GM12875 (cell line): ENCODE measurements around the gene B4GALT3.

Experiments used
- H3K4me3 ChIP-seq: one replicate; pipeline ENCODE4 v1.5.1; 2011; ENCODE audit warnings: low read depth, low read length, control low read depth
- CTCF ChIP-seq: IDR thresholded peaks from 2 replicates; pipeline ENCODE4 v1.5.1; 2011; ENCODE audit warnings: low read depth, mild to moderate bottlenecking, control low read depth, inconsistent platforms, low read length, moderate library complexity, borderline replicate concordance; ENCODE audit not compliant: insufficient read depth

The B4GALT3 gene

GRCh38 chr1:161145832-161146231, 31.5 kb downstream of the B4GALT3 start:
- no peak overlapping the region for H3K4me3 ChIP-seq
- TF ChIP-seq CTCF = no peak

DNA sequence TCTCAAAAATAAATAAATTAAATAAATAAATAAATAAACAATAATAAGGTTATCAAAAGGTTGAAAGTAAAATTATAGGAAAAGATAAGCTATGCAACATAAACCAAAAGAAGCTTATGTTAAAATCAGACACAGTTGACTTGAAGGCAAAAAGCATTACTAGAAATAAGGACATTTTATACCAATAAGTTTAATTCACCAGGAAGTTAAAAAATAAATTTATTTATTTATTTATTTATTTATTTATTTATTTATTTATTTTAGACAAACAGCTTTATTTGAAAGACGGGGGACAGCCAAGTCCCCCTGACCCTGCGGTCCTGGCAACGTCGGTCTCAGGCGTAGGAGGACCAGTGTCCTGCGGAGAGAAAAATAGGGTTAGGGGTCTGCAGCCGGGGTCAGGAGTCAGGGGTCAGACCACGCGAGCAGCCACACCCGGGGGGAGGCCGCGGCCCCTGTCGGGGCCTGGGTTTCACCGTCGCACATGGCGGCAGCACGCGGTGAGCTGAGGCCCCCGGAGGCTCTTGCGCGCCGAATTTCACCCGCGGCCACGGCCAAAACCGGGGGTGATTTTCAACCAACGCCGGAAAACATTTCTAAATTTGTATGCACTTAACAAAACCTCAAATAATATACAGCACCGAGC, 36.4 kb downstream of the B4GALT3 start:
- no peak overlapping the region for H3K4me3 ChIP-seq
- no peak for TF ChIP-seq CTCF

GRCh38 chr1:161139766-161140165, 37.5 kb downstream of the B4GALT3 start:
- no peak overlapping the region for H3K4me3 ChIP-seq
- peak; percentile 10; the same call in 1 of the 2 replicates for TF ChIP-seq CTCF

GRCh38 chr1:161138431-161138830, 38.9 kb downstream of the B4GALT3 start:
- no peak for TF ChIP-seq CTCF

DNA sequence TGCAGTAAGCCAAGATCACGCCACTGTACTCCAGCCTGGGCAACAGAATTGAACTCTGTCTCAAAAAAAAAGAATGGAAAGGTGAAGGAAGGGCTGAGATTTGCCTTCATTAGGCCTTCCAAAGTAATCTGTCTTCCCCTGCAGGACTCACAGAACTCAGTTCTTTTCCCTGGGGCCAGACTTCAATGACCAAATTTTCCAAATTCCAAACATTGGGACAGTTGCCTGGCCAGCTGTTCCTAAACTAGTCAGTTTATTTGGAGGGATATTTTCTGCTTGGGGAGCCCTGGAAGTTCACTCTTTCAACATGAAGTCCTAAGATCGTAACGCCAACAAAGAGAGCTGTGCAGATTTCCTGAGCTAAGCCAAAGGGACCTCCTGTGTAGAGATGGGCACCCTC, 39.4 kb downstream of the B4GALT3 start:
- no peak for TF ChIP-seq CTCF
- H3K4me3 ChIP-seq = no peak overlapping the region

More at GRCh38 chr1:161138431-161138830, 38.9 kb downstream of the B4GALT3 start:
- H3K4me3 ChIP-seq = no peak overlapping the region

- peak overlapping the region; percentile 92 for H3K4me3 ChIP-seq
- TF ChIP-seq CTCF = no peak
Measured at GRCh38 chr1:161133220-161133740, 44.0 kb downstream of the B4GALT3 start.
